A549 (cell line): Measurements from ENCODE around the gene TTC24. TPM values are rescaled to one million over a fixed set of nuclear protein-coding genes. Genes with fewer than 3 reads are reported as not detected.
A peak's percentile ranks its signal among the peaks of the same experiment; 100 is the strongest.

Source experiments
- ATAC-seq, 2 experiments: fragments of 200-7000 bp in 1 of 2; fragments of >200 bp in 1 of 2; cut with Nextera tagmentation in 1 of 2; cut with Tn5 transposase in 1 of 2; 3 replicates each; pipeline versions ENCODE4 v1.8.0 to v1.9.1; 2018 to 2020; ENCODE audit warnings: mild to moderate bottlenecking in 1 of 2, moderate library complexity in 1 of 2
- CTCF ChIA-PET: fragments of 300-600 bp; sonication (Branson Sonifier 250); formaldehyde crosslinking; extraction: SDS; loops from one replicate; lab custom pipeline; 2021; ENCODE audit warnings: antibody characterized with exemption, inconsistent platforms; lab: Yijun Ruan, JAX
- POLR2A ChIA-PET: fragments of 350-600 bp; formaldehyde crosslinking; extraction: SDS; loops from one replicate; lab custom pipeline; 2021; ENCODE audit warnings: antibody characterized with exemption, inconsistent platforms; lab: Yijun Ruan, JAX
- DNase-seq, 2 experiments: peaks; one replicate each; pipeline versions ENCODE4 v3.0.0 to v3.0.0-alpha.2; 2011 to 2016; ENCODE audit warnings: low read depth in 1 of 2, low spot score in 1 of 2
- FAIRE-seq: peaks from 2 replicates; lab custom pipeline; 2011; peaks lifted over from hg19 to GRCh38; lab: Jason Lieb, UNC
- H3K27ac ChIP-seq, 2 experiments: fragments of >200 bp; sonication (Bioruptor Twin); formaldehyde crosslinking; 3 replicates each; pipeline ENCODE4 v1.5.1; 2016 to 2017
- H3K4me1 ChIP-seq: fragments of >200 bp; sonication (Bioruptor Twin); formaldehyde crosslinking; 3 replicates; pipeline ENCODE4 v1.6.1; 2016
- H3K4me2 ChIP-seq: fragments of >200 bp; sonication (Bioruptor Twin); formaldehyde crosslinking; 3 replicates; pipeline ENCODE4 v1.6.1; 2016
- H3K4me3 ChIP-seq: fragments of >200 bp; sonication (Bioruptor Twin); formaldehyde crosslinking; 3 replicates; pipeline ENCODE4 v1.5.1; 2016
- H3K9me3 ChIP-seq: fragments of >200 bp; sonication (Bioruptor Twin); formaldehyde crosslinking; 3 replicates; pipeline ENCODE4 v1.6.1; 2016
- CBX2 ChIP-seq: fragments of 200-600 bp; sonication (generic); IDR thresholded peaks from 2 replicates; pipeline ENCODE4 v1.6.1; 2016; ENCODE audit warnings: low read depth, mild to moderate bottlenecking, borderline replicate concordance
- CEBPB ChIP-seq, 2 experiments: fragments of >200 bp in 1 of 2; sonication (Bioruptor Twin) in 1 of 2; formaldehyde crosslinking in 1 of 2; IDR thresholded peaks; 2 replicates each; pipeline ENCODE4 v1.6.1; 2012 to 2016
- CHD2 ChIP-seq: fragments of 150-350 bp; IDR thresholded peaks from 2 replicates; pipeline ENCODE4 v1.6.1; 2014; ENCODE audit warnings: low read length; ENCODE audit not compliant: partially characterized antibody
- CHD4 ChIP-seq: fragments of 200-600 bp; sonication (generic); IDR thresholded peaks from 2 replicates; pipeline ENCODE4 v1.6.1; 2016; ENCODE audit warnings: antibody characterized with exemption, mild to moderate bottlenecking, borderline replicate concordance
- EHF ChIP-seq: fragments of 250-450 bp; sonication (Bioruptor Pico); IDR thresholded peaks from 2 replicates; pipeline ENCODE4 v1.5.0; 2020; ENCODE audit warnings: mild to moderate bottlenecking
- ESRRA ChIP-seq: fragments of 150-350 bp; IDR thresholded peaks from 2 replicates; pipeline ENCODE4 v1.6.1; 2014; ENCODE audit warnings: mild to moderate bottlenecking, low read length, borderline replicate concordance
- HDAC2 ChIP-seq: fragments of 200-600 bp; sonication (generic); IDR thresholded peaks from 2 replicates; pipeline ENCODE4 v1.6.1; 2016
- HEYL ChIP-seq: fragments of 250-450 bp; sonication (Bioruptor Pico); IDR thresholded peaks from 2 replicates; pipeline ENCODE4 v1.8.0; 2021; ENCODE audit warnings: mild to moderate bottlenecking, moderate library complexity
- HOXA7 ChIP-seq: fragments of 250-450 bp; sonication (Bioruptor Pico); IDR thresholded peaks from 2 replicates; pipeline ENCODE4 v1.5.0; 2020; ENCODE audit warnings: mild to moderate bottlenecking, moderate library complexity
- JUN ChIP-seq, 2 experiments: fragments of >200 bp; sonication (Bioruptor Twin); formaldehyde crosslinking; IDR thresholded peaks; 2 replicates in 1 of 2; 3 replicates in 1 of 2; pipeline ENCODE4 v1.6.1; 2016 to 2017
- JUNB ChIP-seq: fragments of >200 bp; sonication (Bioruptor Twin); formaldehyde crosslinking; IDR thresholded peaks from 2 replicates; pipeline ENCODE4 v1.6.1; 2016
- NFE2L2 ChIP-seq: fragments of 150-350 bp; conservative IDR thresholded peaks from 2 replicates; pipeline ENCODE4 v1.6.1; 2014; ENCODE audit warnings: low read length
- POLR2AphosphoS2 ChIP-seq: conservative IDR thresholded peaks from 2 replicates; pipeline ENCODE4 v1.6.1; 2012; ENCODE audit warnings: low read length, improper control_type of control experiment, inconsistent platforms
- RAD21 ChIP-seq, 2 experiments: fragments of >200 bp in 1 of 2; sonication (Bioruptor Twin) in 1 of 2; formaldehyde crosslinking in 1 of 2; IDR thresholded peaks in 1 of 2; conservative IDR thresholded peaks in 1 of 2; 2 replicates in 1 of 2; 3 replicates in 1 of 2; pipeline ENCODE4 v1.6.1; 2012 to 2018; ENCODE audit warnings: inconsistent platforms in 1 of 2
- RARB ChIP-seq: fragments of 250-450 bp; sonication (Bioruptor Pico); IDR thresholded peaks from 2 replicates; pipeline ENCODE4 v1.8.0; 2021; ENCODE audit warnings: mild to moderate bottlenecking, moderate library complexity
- RNF2 ChIP-seq: fragments of 200-600 bp; sonication (generic); IDR thresholded peaks from 2 replicates; pipeline ENCODE4 v1.6.1; 2016; ENCODE audit warnings: low read depth, mild to moderate bottlenecking, antibody characterized with exemption, moderate library complexity, borderline replicate concordance
- TFCP2L1 ChIP-seq: fragments of 250-450 bp; sonication (Bioruptor Pico); IDR thresholded peaks from 2 replicates; pipeline ENCODE4 v1.5.0; 2021; ENCODE audit warnings: mild to moderate bottlenecking
- TP53 ChIP-seq: fragments of 250-450 bp; sonication (Bioruptor Pico); IDR thresholded peaks from 2 replicates; pipeline ENCODE4 v1.5.0; 2021; ENCODE audit warnings: mild to moderate bottlenecking, moderate library complexity
- ZNF302 ChIP-seq: fragments of 250-450 bp; sonication (Bioruptor Pico); IDR thresholded peaks from 2 replicates; pipeline ENCODE4 v1.9.0; 2021; ENCODE audit warnings: inconsistent platforms, mild to moderate bottlenecking, moderate library complexity
- WGBS: methylation state at CpG from one replicate; pipeline ENCODE4 v1.1.6; 2017; ENCODE audit errors: missing lambda C conversion rate; 5-methylcytosine and 5-hydroxymethylcytosine counted together
- polyA plus RNA-seq, 4 experiments: library from polyadenylated mRNA; depleted of rRNA in 3 of 4; stranded (reverse); fragments of >200 nt; fragmentation: RNase III in 1 of 4; extraction: RNeasy Plus Mini Kit Qiagen cat#74134 plus additional on column Dnase treatment in 1 of 4; gene quantifications; 2 replicates in 3 of 4; 3 replicates in 1 of 4; pipeline ENCODE4 v1.2.3, GENCODE V29; 2011 to 2017
- TF ChIP-seq, protein P1 (sequence below): fragments of 150-350 bp; IDR thresholded peaks from 2 replicates; pipeline ENCODE4 v1.6.1; 2014; ENCODE audit warnings: low read depth, mild to moderate bottlenecking, low read length
- TF ChIP-seq, protein P2 (sequence below): IDR thresholded peaks from 2 replicates; pipeline ENCODE4 v1.6.1; 2012
- TF ChIP-seq, protein P3 (sequence below): fragments of 250-450 bp; sonication (Bioruptor Pico); IDR thresholded peaks from 2 replicates; pipeline ENCODE4 v1.5.0; 2020; ENCODE audit warnings: low read depth, mild to moderate bottlenecking, moderate library complexity
- TF ChIP-seq, protein P4 (sequence below): fragments of >200 bp; sonication (Bioruptor Twin); formaldehyde crosslinking; IDR thresholded peaks from 2 replicates; pipeline ENCODE4 v1.6.1; 2016

Gene TTC24
- polyA plus RNA-seq, 2 of the 4 experiments (the other 2 are of a cell fraction), result not detected

DNA sequence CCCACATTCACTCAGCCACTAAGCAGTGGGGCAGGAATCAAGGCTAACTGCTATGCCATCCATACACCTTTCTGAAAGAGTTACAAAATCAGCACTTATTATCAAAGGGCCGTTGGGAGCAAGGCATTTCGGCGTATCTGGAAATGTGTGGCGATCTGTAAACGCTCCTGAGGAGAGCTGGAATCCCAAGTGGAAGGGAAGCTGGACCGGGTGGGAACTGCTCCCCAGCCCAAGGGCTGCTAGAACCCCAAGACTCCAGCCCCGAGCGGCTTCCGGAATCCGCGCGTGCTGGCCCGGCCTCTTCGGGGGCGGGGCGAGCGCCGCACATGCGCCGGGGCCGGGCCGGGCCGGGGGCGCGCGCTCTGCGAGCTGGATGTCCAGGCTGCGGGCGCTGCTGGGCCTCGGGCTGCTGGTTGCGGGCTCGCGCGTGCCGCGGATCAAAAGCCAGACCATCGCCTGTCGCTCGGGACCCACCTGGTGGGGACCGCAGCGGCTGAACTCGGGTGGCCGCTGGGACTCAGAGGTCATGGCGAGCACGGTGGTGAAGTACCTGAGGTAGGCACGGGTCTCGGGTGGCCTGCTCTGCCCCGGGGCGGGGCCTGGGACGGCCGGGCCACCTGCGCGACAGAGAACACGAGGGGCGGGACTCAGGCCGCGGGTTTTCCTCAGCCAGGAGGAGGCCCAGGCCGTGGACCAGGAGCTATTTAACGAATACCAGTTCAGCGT is 12.1 kb downstream of the TTC24 start, which contains the start of gene NAXE (continued):
- TF ChIP-seq, protein P1, sequence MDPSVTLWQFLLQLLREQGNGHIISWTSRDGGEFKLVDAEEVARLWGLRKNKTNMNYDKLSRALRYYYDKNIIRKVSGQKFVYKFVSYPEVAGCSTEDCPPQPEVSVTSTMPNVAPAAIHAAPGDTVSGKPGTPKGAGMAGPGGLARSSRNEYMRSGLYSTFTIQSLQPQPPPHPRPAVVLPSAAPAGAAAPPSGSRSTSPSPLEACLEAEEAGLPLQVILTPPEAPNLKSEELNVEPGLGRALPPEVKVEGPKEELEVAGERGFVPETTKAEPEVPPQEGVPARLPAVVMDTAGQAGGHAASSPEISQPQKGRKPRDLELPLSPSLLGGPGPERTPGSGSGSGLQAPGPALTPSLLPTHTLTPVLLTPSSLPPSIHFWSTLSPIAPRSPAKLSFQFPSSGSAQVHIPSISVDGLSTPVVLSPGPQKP, result no peak
- TF ChIP-seq CHD4, result no peak
- TF ChIP-seq RAD21 (conservative IDR thresholded peaks at IDR 0.05 in 1 of 2, IDR thresholded peaks at IDR 0.05 in 1 of 2), result no peak
- TF ChIP-seq CBX2, result no peak
- TF ChIP-seq, protein P2, sequence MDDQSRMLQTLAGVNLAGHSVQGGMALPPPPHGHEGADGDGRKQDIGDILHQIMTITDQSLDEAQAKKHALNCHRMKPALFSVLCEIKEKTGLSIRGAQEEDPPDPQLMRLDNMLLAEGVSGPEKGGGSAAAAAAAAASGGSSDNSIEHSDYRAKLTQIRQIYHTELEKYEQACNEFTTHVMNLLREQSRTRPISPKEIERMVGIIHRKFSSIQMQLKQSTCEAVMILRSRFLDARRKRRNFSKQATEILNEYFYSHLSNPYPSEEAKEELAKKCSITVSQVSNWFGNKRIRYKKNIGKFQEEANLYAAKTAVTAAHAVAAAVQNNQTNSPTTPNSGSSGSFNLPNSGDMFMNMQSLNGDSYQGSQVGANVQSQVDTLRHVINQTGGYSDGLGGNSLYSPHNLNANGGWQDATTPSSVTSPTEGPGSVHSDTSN, result no peak
- no peak; the same call in 1 of the 2 replicates for TF ChIP-seq POLR2AphosphoS2
- TF ChIP-seq, protein P3, sequence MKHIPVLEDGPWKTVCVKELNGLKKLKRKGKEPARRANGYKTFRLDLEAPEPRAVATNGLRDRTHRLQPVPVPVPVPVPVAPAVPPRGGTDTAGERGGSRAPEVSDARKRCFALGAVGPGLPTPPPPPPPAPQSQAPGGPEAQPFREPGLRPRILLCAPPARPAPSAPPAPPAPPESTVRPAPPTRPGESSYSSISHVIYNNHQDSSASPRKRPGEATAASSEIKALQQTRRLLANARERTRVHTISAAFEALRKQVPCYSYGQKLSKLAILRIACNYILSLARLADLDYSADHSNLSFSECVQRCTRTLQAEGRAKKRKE (CRISPR knock-in tag), result no peak
- no peak; the same call in 1 of the 2 replicates for TF ChIP-seq HOXA7 (CRISPR knock-in tag)
- TF ChIP-seq TFCP2L1 (CRISPR knock-in tag), result peak; percentile 77; the same call in 1 of the 2 replicates
- peak; percentile 77 to 83; a peak in 3 of 5 replicates for TF ChIP-seq JUN (IDR thresholded peaks at IDR 0.05)
- TF ChIP-seq JUNB, result no peak
- TF ChIP-seq CEBPB (IDR thresholded peaks at IDR 0.05), result no peak
- TF ChIP-seq RNF2, result no peak
- TF ChIP-seq RARB (CRISPR knock-in tag), result no peak
- TF ChIP-seq NFE2L2, result no peak
- 0 out of 2 replicates have a peak, but pooled peaks have one; percentile 21 for TF ChIP-seq EHF (CRISPR knock-in tag)
- no peak for TF ChIP-seq HDAC2
- TF ChIP-seq ZNF302 (CRISPR knock-in tag), result no peak
- no peak for TF ChIP-seq ESRRA
- no peak for TF ChIP-seq CHD2
- TF ChIP-seq, protein P4, sequence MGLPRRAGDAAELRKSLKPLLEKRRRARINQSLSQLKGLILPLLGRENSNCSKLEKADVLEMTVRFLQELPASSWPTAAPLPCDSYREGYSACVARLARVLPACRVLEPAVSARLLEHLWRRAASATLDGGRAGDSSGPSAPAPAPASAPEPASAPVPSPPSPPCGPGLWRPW, result no peak
- TF ChIP-seq HEYL (CRISPR knock-in tag), result no peak

DNA sequence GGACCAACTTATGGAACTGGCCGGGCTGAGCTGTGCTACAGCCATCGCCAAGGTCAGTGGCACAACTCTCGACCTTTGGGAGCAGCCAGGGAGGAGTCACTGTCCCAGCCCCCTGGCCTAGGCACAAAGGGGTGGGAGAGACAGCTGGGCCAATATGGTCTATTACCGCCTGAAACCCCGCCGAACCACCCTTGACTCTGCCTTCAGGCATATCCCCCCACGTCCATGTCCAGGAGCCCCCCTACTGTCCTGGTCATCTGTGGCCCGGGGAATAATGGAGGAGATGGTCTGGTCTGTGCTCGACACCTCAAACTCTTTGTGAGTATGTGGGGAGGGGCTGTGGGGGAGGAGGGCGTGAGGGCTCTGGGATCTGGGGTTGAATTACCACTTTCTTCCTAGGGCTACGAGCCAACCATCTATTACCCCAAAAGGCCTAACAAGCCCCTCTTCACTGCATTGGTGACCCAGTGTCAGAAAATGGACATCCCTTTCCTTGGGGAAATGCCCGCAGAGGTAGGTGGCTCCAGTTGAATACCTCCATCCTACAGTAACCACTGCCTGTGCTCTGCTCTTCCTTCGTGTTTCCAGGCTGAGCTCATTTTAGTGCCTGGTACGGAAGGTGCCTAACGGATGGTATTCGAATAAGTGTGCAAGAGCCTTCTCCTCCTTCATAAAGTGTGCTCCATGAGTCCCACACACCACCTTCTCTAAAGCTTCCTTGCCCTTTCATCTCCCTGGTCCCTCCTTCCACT is 12.8 kb downstream of the TTC24 start:
- Histone ChIP-seq H3K4me3 (peak overlapping the region; percentile 72), H3K4me2 (peak overlapping the region; percentile 87), H3K27ac (peak overlapping the region; percentile 94 to 98), H3K4me1 (peaks cover 10% of the 10 kb centered on the region; the same call in 2 of the 3 replicates), H3K9me3 (no peaks in the 10 kb centered on the region)
- TF ChIP-seq, protein P2, result no peak; the same call in 1 of the 2 replicates
- TF ChIP-seq POLR2AphosphoS2, result peak; percentile 80; the same call in 1 of the 2 replicates
- TF ChIP-seq TP53, result peak; percentile 67; the same call in 1 of the 2 replicates
- TF ChIP-seq RNF2, result no peak
- POLR2A ChIA-PET, result interaction anchor here (0.6 to 2.5 kb wide), 8 partner anchors 9 to 135 kb away, joined by 3 to 18 read pairs (median 6); partner anchors contain the start of genes GPATCH4 and MEF2D
- DNase-seq, result no peak
- CTCF ChIA-PET, result interaction anchor here (0.6 to 12.5 kb wide), 15 partner anchors 8 to 207 kb away, joined by 3 to 135 read pairs (median 6); partner anchors contain the start of gene MEF2D
- FAIRE-seq, result no peak
- ATAC-seq, result peak; percentile 14 to 18
- 47% methylated on average over 13 of the region's 16 CpGs for WGBS
